ENCODE data around the gene TBC1D4. TPM values are rescaled to one million over a fixed set of nuclear protein-coding genes. Genes with fewer than 3 reads are reported as not detected.

Gene TBC1D4
- total and polyA plus RNA-seq, 9 of the 15 experiments (the other 6 are each of a cell fraction or from before 2014, with no cell fraction given) = 2.8 to 12.3 (median 7.0) TPM

DNA sequence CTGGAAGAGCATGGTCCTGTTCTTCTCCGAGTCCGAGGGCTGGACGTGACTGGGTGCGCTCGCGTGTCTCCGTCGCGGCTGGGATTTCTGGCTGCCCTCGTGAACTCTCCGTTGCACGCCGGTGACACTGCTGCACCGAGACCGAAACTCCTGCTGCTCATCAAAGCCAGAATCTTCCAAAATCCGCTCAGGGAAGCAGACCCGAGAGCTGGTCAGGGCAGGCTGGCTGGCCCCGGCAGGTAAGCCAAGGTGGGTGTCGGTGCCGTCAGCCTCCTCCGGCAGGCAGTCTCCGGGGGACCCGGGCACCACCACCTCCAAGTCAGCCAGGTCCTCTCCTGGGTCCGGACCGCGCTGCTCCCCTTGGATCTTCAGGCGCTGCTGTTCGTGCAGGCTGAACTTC lies 119.9 kb downstream of the TBC1D4 start:
- ATAC-seq = no peak
- WGBS (ENCODE audit: insufficient coverage, low coverage, missing lambda C conversion rate) = 71% methylated on average over 5 of the region's 28 CpGs
- Histone ChIP-seq H3K27me3 (ENCODE audit: control insufficient read depth in 2 of 2, insufficient read depth in 2 of 2, low read length in 2 of 2) (no peaks in the 10 kb centered on the region), H3K4me3 (no peak overlapping the region), H3K36me3 (ENCODE audit: control insufficient read depth, insufficient read depth, low read length) (no peaks in the 10 kb centered on the region), H2AFZ (ENCODE audit: low read depth, low read length) (no peak overlapping the region), H3K9me3 (replicated peaks; ENCODE audit: control insufficient read depth, insufficient read depth, low read depth, low read length) (no peaks in the 10 kb centered on the region), H3K27ac (ENCODE audit: extremely low read depth, low read depth, low read length) (no peak overlapping the region), H4K20me1 (replicated peaks; ENCODE audit: control insufficient read depth, insufficient read depth, low read length) (no peaks in the 10 kb centered on the region), H3K4me1 (replicated peaks in 1 of 2; ENCODE audit: control insufficient read depth in 2 of 2, insufficient read depth in 2 of 2, low read length in 2 of 2) (no peaks in the 10 kb centered on the region), H3K79me2 (ENCODE audit: control insufficient read depth, insufficient read depth, low read length) (no peaks in the 10 kb centered on the region; the same call in 1 of the 3 replicates), H3K9me1 (ENCODE audit: control insufficient read depth, insufficient read depth, low read length) (no peaks in the 10 kb centered on the region), H3K4me2 (ENCODE audit: insufficient read depth, low read length) (no peak overlapping the region), H3K9ac (ENCODE audit: insufficient read depth in 1 of 2, low read depth in 2 of 2, low read length in 2 of 2) (no peak overlapping the region)
- no peak for FAIRE-seq
- intact Hi-C loops (cut with micrococcal nuclease) (no loop called here), in situ Hi-C loops (cut with MboI) (no loop called here)
- CTCF ChIA-PET (ENCODE audit: low intra/inter-chr PET ratio) = no interaction called here
- POLR2A ChIA-PET = no interaction called here
- TF ChIP-seq TCF3 (CRISPR knock-in tag; IDR thresholded peaks at IDR 0.05) (no peak), SRSF3 (IDR thresholded peaks at IDR 0.05; ENCODE audit: insufficient read depth, low read length) (no peak), ZBED1 (IDR thresholded peaks at IDR 0.05) (no peak), RBM15 (IDR thresholded peaks at IDR 0.05; ENCODE audit: insufficient read depth, low read length) (no peak), KAT8 (IDR thresholded peaks at IDR 0.05; ENCODE audit: low read depth) (no peak), TSC22D4 (tag; IDR thresholded peaks at IDR 0.05) (no peak)
- TF ChIP-seq, protein P1, sequence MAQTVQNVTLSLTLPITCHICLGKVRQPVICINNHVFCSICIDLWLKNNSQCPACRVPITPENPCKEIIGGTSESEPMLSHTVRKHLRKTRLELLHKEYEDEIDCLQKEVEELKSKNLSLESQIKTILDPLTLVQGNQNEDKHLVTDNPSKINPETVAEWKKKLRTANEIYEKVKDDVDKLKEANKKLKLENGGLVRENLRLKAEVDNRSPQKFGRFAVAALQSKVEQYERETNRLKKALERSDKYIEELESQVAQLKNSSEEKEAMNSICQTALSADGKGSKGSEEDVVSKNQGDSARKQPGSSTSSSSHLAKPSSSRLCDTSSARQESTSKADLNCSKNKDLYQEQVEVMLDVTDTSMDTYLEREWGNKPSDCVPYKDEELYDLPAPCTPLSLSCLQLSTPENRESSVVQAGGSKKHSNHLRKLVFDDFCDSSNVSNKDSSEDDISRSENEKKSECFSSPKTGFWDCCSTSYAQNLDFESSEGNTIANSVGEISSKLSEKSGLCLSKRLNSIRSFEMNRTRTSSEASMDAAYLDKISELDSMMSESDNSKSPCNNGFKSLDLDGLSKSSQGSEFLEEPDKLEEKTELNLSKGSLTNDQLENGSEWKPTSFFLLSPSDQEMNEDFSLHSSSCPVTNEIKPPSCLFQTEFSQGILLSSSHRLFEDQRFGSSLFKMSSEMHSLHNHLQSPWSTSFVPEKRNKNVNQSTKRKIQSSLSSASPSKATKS (CRISPR knock-in tag; IDR thresholded peaks at IDR 0.05) = no peak
- TF ChIP-seq, protein P2, sequence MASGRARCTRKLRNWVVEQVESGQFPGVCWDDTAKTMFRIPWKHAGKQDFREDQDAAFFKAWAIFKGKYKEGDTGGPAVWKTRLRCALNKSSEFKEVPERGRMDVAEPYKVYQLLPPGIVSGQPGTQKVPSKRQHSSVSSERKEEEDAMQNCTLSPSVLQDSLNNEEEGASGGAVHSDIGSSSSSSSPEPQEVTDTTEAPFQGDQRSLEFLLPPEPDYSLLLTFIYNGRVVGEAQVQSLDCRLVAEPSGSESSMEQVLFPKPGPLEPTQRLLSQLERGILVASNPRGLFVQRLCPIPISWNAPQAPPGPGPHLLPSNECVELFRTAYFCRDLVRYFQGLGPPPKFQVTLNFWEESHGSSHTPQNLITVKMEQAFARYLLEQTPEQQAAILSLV (tag; IDR thresholded peaks at IDR 0.05) = no peak
- TF ChIP-seq, protein P3, sequence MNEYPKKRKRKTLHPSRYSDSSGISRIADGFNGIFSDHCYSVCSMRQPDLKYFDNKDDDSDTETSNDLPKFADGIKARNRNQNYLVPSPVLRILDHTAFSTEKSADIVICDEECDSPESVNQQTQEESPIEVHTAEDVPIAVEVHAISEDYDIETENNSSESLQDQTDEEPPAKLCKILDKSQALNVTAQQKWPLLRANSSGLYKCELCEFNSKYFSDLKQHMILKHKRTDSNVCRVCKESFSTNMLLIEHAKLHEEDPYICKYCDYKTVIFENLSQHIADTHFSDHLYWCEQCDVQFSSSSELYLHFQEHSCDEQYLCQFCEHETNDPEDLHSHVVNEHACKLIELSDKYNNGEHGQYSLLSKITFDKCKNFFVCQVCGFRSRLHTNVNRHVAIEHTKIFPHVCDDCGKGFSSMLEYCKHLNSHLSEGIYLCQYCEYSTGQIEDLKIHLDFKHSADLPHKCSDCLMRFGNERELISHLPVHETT (CRISPR knock-in tag; conservative IDR thresholded peaks at IDR 0.05 in 1 of 2, IDR thresholded peaks at IDR 0.05 in 1 of 2) = no peak
- TF ChIP-seq, protein P4, sequence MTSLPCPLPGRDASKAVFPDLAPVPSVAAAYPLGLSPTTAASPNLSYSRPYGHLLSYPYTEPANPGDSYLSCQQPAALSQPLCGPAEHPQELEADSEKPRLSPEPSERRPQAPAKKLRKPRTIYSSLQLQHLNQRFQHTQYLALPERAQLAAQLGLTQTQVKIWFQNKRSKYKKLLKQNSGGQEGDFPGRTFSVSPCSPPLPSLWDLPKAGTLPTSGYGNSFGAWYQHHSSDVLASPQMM (CRISPR knock-in tag; IDR thresholded peaks at IDR 0.05) = no peak
- no TSS peak for BruUV-seq (replicated peaks)
- DNase-seq (ENCODE audit: extremely low read depth in 1 of 4, low spot score in 3 of 4) = no peak

All from K562 (cell line).